ENCODE results near the gene OFD1.

DNA sequence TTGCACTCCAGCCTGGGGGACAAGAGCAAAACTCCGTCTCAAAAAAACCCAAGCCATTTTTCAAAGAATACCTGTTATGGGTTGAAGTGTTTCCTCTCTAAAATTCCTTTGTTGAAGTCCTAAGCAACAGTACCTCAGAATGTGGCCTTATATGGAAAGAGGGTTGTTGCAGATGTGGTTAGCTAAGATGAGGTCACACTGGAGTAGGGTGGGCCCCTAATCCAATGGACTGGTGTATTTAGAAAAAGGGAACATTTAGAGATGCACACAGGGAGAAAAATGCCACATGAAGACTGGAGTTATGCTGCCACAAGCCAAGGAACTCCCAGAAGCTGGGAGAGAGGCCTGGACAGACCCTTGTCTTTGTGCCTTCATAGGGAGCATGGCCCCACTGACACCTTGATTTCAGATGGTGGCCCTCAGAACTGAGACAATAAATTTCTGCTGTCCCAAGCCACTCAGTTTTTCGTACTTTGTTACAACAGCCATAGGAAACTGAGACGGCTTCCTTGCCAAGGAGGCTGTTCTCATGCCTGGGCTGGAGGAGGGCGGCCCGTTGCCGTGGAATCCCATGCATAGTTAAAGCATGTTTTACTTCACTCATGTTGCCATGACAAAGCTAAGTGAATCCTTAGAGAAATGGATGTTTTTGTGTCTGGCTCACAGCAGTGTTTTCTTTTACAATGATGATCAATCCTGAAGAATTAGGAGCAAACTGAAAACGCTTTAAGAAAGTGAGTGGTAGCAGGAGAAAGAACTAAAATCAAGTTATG, 16.7 kb upstream of the OFD1 start:
- TF ChIP-seq, protein P1, sequence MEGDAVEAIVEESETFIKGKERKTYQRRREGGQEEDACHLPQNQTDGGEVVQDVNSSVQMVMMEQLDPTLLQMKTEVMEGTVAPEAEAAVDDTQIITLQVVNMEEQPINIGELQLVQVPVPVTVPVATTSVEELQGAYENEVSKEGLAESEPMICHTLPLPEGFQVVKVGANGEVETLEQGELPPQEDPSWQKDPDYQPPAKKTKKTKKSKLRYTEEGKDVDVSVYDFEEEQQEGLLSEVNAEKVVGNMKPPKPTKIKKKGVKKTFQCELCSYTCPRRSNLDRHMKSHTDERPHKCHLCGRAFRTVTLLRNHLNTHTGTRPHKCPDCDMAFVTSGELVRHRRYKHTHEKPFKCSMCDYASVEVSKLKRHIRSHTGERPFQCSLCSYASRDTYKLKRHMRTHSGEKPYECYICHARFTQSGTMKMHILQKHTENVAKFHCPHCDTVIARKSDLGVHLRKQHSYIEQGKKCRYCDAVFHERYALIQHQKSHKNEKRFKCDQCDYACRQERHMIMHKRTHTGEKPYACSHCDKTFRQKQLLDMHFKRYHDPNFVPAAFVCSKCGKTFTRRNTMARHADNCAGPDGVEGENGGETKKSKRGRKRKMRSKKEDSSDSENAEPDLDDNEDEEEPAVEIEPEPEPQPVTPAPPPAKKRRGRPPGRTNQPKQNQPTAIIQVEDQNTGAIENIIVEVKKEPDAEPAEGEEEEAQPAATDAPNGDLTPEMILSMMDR (IDR thresholded peaks at IDR 0.05; ENCODE audit: insufficient read depth, low read length, poor library complexity, severe bottlenecking), result no peak
- TF ChIP-seq EZH2phosphoT487 (conservative IDR thresholded peaks at IDR 0.05; ENCODE audit: low read length), result no peak

Data from SU-DHL-6 (cell line).